GM12892 (cell line): ENCODE results near the gene HECTD3.

Source experiments
- POLR2A ChIP-seq: IDR thresholded peaks from 2 replicates; pipeline ENCODE4 v1.6.1; 2011; ENCODE audit warnings: low read depth, low read length, control low read depth
- POLR2AphosphoS5 ChIP-seq: IDR thresholded peaks from 2 replicates; pipeline ENCODE4 v1.6.1; 2011; ENCODE audit warnings: low read depth, low read length, control low read depth
- TAF1 ChIP-seq: IDR thresholded peaks from 2 replicates; pipeline ENCODE4 v1.6.1; 2011; ENCODE audit warnings: low read depth, mild to moderate bottlenecking, control low read depth, low read length, borderline replicate concordance

- no peak for TF ChIP-seq POLR2A
- no peak for TF ChIP-seq TAF1
- no peak for TF ChIP-seq POLR2AphosphoS5
Measured at GRCh38 chr1:45008516-45008915, 2.6 kb downstream of the HECTD3 start.
